ENCODE data around the gene CASQ1. TPM values are rescaled to one million over a fixed set of nuclear protein-coding genes. Genes with fewer than 3 reads are reported as not detected.
A peak's percentile ranks its signal among the peaks of the same experiment; 100 is the strongest.

The CASQ1 gene
- total and polyA plus RNA-seq, 4 donors = 0.08 to 0.37 (median 0.25) TPM

DNA sequence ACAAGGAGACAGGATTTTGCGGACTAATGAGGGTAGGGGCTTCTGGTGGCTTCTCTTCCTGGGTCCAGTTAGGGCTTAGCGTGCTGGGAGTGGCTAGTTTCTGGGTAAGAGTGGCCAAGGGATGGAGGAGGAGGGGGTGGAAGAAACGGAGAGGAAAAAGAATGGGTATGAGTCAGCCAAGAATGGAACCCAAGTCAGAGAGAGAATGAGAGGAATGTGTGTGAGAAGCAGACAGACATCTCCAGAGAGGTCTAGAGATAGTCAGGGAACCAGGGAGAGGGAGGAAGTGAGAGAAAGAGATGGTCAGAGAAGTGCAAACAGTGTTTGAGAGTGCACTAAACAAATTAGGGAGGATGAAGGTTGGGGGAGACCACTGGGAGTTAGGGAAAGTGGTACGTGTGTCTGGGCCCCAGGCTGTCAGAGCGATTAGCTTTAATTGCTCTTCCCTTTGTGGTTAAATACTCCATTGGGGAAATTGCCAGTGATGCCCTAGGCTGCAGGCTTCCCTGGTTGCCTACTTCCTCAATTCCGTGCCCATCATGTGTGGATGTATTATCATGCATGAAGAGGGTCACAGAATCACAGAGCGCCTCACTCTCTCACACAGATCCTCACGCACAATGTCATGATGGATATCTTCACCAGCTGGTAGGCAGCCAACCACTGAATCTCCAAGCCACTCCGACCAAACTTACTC lies 16.2 kb downstream of the CASQ1 start:
- no peak for TF ChIP-seq CTCF (IDR thresholded peaks at IDR 0.05; ENCODE audit: control extremely low read depth, extremely low read depth)
- Histone ChIP-seq H3K4me3 (peak overlapping the region; percentile 91), H3K27me3 (ENCODE audit: control insufficient read depth in 3 of 3, insufficient read depth in 3 of 3, low read length in 2 of 3) (no peaks in the 10 kb centered on the region), H3K9ac (ENCODE audit: insufficient read depth in 1 of 2, low read length in 2 of 2) (peak overlapping the region in 1 of 2 donors; percentile 90), H3K27ac (ENCODE audit: low read depth in 1 of 2, low read length in 1 of 2) (peak overlapping the region; percentile 96 to 99), H3K9me3 (ENCODE audit: control insufficient read depth in 4 of 4, insufficient read depth in 3 of 4, low read length in 3 of 4) (no peaks in the 10 kb centered on the region), H3K36me3 (ENCODE audit: control insufficient read depth in 4 of 4, insufficient read depth in 4 of 4, low read length in 4 of 4) (peaks cover 7 to 19% (median 10%) of the 10 kb centered on the region in 4 donors), H3K4me1 (ENCODE audit: control insufficient read depth in 5 of 5, insufficient read depth in 5 of 5, low read length in 5 of 5) (peaks cover 13 to 52% (median 35%) of the 10 kb centered on the region in 5 donors)
- WGBS, 2 donors = 57 to 60% methylated on average over 9 of the region's 9 CpGs
- ATAC-seq (ENCODE audit: insufficient read depth, low FRiP score) = no peak
- DNase-seq = no peak

- H3K4me1 ChIP-seq (ENCODE audit: control insufficient read depth in 5 of 5, insufficient read depth in 5 of 5, low read length in 5 of 5) = peaks cover 13 to 52% (median 35%) of the 10 kb centered on the region in 5 donors
- H3K9me3 ChIP-seq (ENCODE audit: control insufficient read depth in 4 of 4, insufficient read depth in 3 of 4, low read length in 3 of 4) = no peaks in the 10 kb centered on the region
- peaks cover 12 to 22% (median 15%) of the 10 kb centered on the region in 4 donors for H3K36me3 ChIP-seq (ENCODE audit: control insufficient read depth in 4 of 4, insufficient read depth in 4 of 4, low read length in 4 of 4)
- H3K4me3 ChIP-seq = no peak overlapping the region
- H3K27me3 ChIP-seq (ENCODE audit: control insufficient read depth in 3 of 3, insufficient read depth in 3 of 3, low read length in 2 of 3) = no peaks in the 10 kb centered on the region
- TF ChIP-seq CTCF (IDR thresholded peaks at IDR 0.05; ENCODE audit: control extremely low read depth, extremely low read depth) = no peak
- DNase-seq = no peak
- peak overlapping the region; percentile 96 to 99 for H3K27ac ChIP-seq (ENCODE audit: low read depth in 1 of 2, low read length in 1 of 2)
- ATAC-seq (ENCODE audit: insufficient read depth, low FRiP score) = no peak
- 88 to 91% methylated on average over 4 of the region's 4 CpGs for WGBS, 2 donors
- no peak overlapping the region for H3K9ac ChIP-seq (ENCODE audit: insufficient read depth in 1 of 2, low read length in 2 of 2)
These were observed 16.8 kb downstream of the CASQ1 start for GRCh38 chr1:160207118-160207650.

DNA sequence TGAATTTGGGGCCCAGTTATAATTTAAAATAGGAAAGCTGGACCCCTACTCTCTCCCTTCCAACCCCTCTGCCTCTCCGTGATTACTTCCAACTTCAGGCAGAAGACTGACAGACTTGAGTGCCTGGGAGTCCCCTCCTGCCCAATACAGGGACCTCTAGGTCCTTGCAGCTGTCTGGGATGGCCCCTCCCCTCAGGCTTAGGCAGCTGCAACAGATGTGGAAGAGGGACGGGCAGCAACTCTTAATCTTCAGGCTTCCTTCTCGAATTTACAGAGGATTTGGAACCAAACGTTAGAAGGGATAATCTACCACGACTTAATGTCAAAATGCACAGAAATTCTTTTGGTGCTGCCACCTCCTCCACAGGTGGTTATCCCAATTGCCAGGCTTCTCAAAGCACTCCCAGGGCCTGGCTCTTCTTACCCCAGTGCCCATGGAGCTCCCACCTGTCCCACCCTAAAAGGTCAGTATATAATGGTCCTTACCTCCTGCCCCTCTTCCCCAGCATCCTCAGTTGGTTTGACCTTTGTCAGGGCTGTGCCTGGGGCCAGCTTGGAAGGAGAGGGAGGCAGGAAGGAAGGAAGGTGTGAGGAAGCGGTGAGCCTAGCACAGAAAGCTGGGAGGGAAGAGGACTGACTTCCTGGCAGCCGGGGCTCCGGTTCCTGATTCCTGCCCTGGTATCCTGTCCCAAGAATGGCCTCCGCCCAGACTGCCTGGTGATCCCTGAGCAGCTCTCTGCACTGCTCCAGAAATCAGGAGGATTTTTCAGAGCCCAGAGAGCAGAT lies 17.6 kb downstream of the CASQ1 start:
- no peak for DNase-seq
- Histone ChIP-seq H3K9ac (ENCODE audit: insufficient read depth in 1 of 2, low read length in 2 of 2) (no peak overlapping the region), H3K36me3 (ENCODE audit: control insufficient read depth in 4 of 4, insufficient read depth in 4 of 4, low read length in 4 of 4) (peaks cover 17 to 30% (median 21%) of the 10 kb centered on the region in 4 donors), H3K27ac (ENCODE audit: low read depth in 1 of 2, low read length in 1 of 2) (peak overlapping the region; percentile 11 to 27), H3K4me1 (ENCODE audit: control insufficient read depth in 5 of 5, insufficient read depth in 5 of 5, low read length in 5 of 5) (peaks cover 13 to 52% (median 35%) of the 10 kb centered on the region in 5 donors), H3K4me3 (no peak overlapping the region), H3K27me3 (ENCODE audit: control insufficient read depth in 3 of 3, insufficient read depth in 3 of 3, low read length in 2 of 3) (no peaks in the 10 kb centered on the region), H3K9me3 (ENCODE audit: control insufficient read depth in 4 of 4, insufficient read depth in 3 of 4, low read length in 3 of 4) (peaks cover 0 to under 1% (median 0%) of the 10 kb centered on the region in 4 donors)
- ATAC-seq (ENCODE audit: insufficient read depth, low FRiP score) = no peak
- no peak for TF ChIP-seq CTCF (IDR thresholded peaks at IDR 0.05; ENCODE audit: control extremely low read depth, extremely low read depth)
- WGBS, 2 donors = 61 to 75% methylated on average over 9 of the region's 9 CpGs

All from lung (tissue), 12 donors.